Peyer's patch (tissue), 4 donors: ENCODE data around the gene NTN5. TPM values are rescaled to one million over a fixed set of nuclear protein-coding genes. Genes with fewer than 3 reads are reported as not detected.

Experiments
- DNase-seq, 3 donors: peaks; one replicate each; pipeline ENCODE4 v3.0.0-alpha.2; 2017 to 2019
- H3K27ac ChIP-seq, 4 donors: fragments of 200-600 bp; sonication (generic); one replicate each; pipeline ENCODE4 v1.5.1; 2016 to 2019
- H3K27me3 ChIP-seq, 2 donors: fragments of 200-600 bp; sonication (generic); one replicate each; pipeline ENCODE4 v1.5.1; 2019
- H3K36me3 ChIP-seq, 3 donors: fragments of 200-600 bp; sonication (generic); one replicate each; pipeline ENCODE4 v1.5.1; 2016 to 2019
- H3K4me1 ChIP-seq, 4 donors: fragments of 200-600 bp; sonication (generic); one replicate each; pipeline ENCODE4 v1.5.1; 2016 to 2019
- H3K4me3 ChIP-seq, 4 donors: fragments of 200-600 bp; sonication (generic); 1 replicate in 3 of 4; 2 replicates in 1 of 4; pipeline ENCODE4 v1.5.1; 2016 to 2019; ENCODE audit warnings: mild to moderate bottlenecking in 1 of 4
- H3K9me3 ChIP-seq, 4 donors: fragments of 200-600 bp; sonication (generic); one replicate each; pipeline ENCODE4 v1.5.1; 2016 to 2019; ENCODE audit warnings: mild to moderate bottlenecking in 1 of 4
- POLR2A ChIP-seq, 2 donors: fragments of 450-650 bp; IDR thresholded peaks; one replicate each; pipeline ENCODE4 v1.5.1; 2017; ENCODE audit warnings: antibody characterized with exemption in 2 of 2, mild to moderate bottlenecking in 2 of 2, moderate library complexity in 2 of 2
- total RNA-seq, 4 donors: library from RNA; depleted of rRNA; stranded (reverse); fragments of >200 nt; gene quantifications; one replicate each; pipeline ENCODE4 v1.1.0, GENCODE V29; 2016
- TF ChIP-seq, protein P1 (sequence below), 6 experiments: fragments of 450-650 bp in 4 of 6; fragments of 200-600 bp in 2 of 6; sonication (generic) in 1 of 6; IDR thresholded peaks; one replicate each; pipeline ENCODE4 v1.5.1; 2017 to 2019; ENCODE audit warnings: antibody characterized with exemption in 6 of 6, mild to moderate bottlenecking in 3 of 6, moderate library complexity in 1 of 6

The NTN5 gene
- total RNA-seq, 4 donors from 2014 or later: 6.8 TPM; not detected in 3

DNA sequence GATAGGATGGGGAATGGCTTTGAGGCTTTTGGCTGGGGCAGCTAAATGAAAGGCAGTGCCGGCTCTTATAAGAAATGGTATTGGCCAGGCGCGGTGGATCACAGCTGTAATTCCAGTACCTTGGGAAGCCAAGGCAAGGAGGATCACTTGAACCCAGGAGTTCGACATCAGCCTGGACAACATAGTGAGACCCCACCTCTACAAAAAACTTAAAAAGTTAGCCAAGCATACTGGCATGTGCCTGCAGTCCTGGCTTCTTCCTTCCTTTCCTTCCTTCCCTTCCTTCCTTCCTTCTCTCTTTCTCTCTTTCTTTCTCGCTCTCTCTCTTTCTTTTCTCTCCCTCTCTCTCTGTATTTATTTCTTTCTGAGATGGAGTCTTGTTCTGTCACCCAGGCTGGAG lies 30.0 kb downstream of the NTN5 start:
- Histone ChIP-seq H3K9me3 (no peaks in the 10 kb centered on the region), H3K4me1 (peaks cover 0 to 36% (median 1%) of the 10 kb centered on the region in 4 donors), H3K27ac (no peak overlapping the region), H3K27me3 (no peaks in the 10 kb centered on the region), H3K36me3 (no peaks in the 10 kb centered on the region), H3K4me3 (no peak overlapping the region)
- no peak for DNase-seq
- TF ChIP-seq POLR2A (IDR thresholded peaks at IDR 0.05): no peak
- TF ChIP-seq, protein P1, sequence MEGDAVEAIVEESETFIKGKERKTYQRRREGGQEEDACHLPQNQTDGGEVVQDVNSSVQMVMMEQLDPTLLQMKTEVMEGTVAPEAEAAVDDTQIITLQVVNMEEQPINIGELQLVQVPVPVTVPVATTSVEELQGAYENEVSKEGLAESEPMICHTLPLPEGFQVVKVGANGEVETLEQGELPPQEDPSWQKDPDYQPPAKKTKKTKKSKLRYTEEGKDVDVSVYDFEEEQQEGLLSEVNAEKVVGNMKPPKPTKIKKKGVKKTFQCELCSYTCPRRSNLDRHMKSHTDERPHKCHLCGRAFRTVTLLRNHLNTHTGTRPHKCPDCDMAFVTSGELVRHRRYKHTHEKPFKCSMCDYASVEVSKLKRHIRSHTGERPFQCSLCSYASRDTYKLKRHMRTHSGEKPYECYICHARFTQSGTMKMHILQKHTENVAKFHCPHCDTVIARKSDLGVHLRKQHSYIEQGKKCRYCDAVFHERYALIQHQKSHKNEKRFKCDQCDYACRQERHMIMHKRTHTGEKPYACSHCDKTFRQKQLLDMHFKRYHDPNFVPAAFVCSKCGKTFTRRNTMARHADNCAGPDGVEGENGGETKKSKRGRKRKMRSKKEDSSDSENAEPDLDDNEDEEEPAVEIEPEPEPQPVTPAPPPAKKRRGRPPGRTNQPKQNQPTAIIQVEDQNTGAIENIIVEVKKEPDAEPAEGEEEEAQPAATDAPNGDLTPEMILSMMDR (IDR thresholded peaks at IDR 0.05): no peak

DNA sequence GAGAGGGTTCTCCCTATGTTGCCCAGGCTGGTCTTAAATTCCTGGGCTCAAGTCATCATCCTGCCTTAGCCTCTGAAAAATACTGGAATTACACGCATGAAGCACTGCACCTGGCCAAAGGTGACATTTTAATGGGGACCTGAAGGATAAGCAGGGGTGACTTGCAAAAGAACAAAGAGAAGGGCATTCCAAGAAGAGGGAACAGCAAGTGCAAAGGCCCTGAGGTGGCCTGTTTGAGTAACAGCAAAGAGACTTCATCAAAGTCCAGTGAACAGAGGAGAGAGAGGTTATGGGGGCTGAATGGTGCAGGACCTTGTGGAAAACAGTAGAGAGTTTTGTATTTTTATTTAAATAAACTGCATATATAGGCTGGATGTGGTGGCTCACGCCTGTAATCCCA lies 31.0 kb downstream of the NTN5 start:
- Histone ChIP-seq H3K27ac (no peak overlapping the region), H3K27me3 (no peaks in the 10 kb centered on the region), H3K9me3 (no peaks in the 10 kb centered on the region), H3K4me3 (no peak overlapping the region), H3K36me3 (no peaks in the 10 kb centered on the region), H3K4me1 (peaks cover 0 to 36% (median 1%) of the 10 kb centered on the region in 4 donors)
- no peak for TF ChIP-seq POLR2A (IDR thresholded peaks at IDR 0.05)
- DNase-seq: no peak

DNA sequence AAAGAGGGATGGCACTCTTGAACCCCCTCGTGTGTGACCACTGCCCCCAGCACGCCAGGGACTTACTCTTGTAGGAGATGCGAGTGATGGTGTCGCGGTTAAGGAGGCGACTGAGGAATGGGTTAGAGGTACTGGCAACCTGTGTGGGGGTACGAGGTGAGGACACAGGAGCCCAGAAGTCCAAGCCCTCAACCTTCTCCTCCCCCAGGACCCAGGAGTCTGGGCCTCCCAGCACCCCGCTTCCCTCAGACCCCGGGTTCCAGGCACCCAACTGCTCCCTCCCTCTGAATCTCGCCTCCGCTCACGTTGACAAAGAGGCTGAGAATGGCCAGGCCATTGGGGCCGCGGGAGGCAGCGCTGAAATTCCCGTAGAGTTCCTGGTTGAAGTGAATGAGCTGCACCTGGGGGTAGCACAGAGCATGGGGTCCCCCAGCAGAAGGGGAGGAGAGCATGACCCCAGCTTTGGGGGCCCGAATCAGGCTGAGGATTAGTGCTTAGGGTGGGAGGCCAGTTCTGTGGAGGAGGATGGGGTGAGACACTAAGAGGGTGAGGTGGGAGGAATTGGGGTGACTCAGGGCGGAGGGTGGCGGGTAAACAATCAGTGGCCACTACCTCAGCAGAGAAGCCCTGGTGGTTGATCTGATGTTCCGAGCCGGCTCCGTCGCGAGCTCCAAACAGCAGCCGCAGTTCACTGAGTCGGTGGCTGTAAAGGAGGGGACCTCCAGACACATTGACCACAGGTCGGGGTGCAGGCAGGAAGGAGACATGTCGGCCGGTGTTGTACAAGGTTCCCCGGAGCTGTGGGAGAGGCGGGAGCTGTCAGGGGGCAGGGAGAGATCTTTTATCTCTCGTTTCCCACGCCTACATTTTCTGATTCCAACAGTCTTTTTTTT lies 33.1 kb downstream of the NTN5 start:
- no peak for TF ChIP-seq POLR2A (IDR thresholded peaks at IDR 0.05)
- TF ChIP-seq, protein P1 (IDR thresholded peaks at IDR 0.05): no peak
- H3K4me1 ChIP-seq: peaks cover 0 to 25% (median 6%) of the 10 kb centered on the region in 4 donors
- DNase-seq: peak in 2 of 3 donors; percentile 54 to 64
- H3K36me3 ChIP-seq: no peaks in the 10 kb centered on the region
- H3K9me3 ChIP-seq: no peaks in the 10 kb centered on the region
- H3K27me3 ChIP-seq: no peaks in the 10 kb centered on the region
- H3K4me3 ChIP-seq: peak overlapping the region in 2 of 4 donors; percentile 6 to 19
- H3K27ac ChIP-seq: peak overlapping the region in 3 of 4 donors; percentile 28 to 98 (median 96)

DNA sequence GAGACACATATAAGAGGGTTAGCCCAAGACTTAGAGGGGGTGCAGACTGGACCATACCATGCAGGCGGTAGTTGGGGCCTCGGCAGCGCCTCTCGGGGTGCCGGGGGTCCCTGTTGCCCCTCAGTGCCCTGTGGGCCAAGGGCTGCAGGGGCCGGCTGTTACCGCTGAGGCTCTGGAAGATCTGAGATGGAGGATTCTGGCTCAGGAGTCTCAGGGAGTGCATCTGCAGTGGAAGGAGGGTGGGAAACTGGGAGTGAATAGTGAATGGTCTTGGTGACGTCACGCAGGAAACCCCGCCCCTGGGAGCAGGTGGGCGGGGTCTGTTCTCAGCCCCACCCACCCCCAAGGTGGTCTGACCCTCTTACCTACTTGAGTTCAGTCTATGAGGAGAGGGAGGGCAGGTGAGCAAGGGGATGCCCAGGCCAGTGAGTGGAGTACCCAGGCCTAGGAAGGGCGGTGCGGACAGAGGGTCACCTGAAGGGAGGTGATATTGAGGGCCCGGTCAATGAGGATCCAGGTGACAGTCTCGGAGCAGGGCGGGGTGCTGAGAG lies 33.9 kb downstream of the NTN5 start:
- no peak for TF ChIP-seq POLR2A (IDR thresholded peaks at IDR 0.05)
- TF ChIP-seq, protein P1 (IDR thresholded peaks at IDR 0.05): no peak
- H3K27ac ChIP-seq: peak overlapping the region; percentile 96 to 98 (median 96)
- H3K4me3 ChIP-seq: peak overlapping the region in 3 of 4 donors; percentile 70 to 91 (median 77)
- peaks cover 2 to 26% (median 11%) of the 10 kb centered on the region in 4 donors for H3K4me1 ChIP-seq
- DNase-seq: no peak
- H3K36me3 ChIP-seq: no peaks in the 10 kb centered on the region
- no peaks in the 10 kb centered on the region for H3K27me3 ChIP-seq
- no peaks in the 10 kb centered on the region for H3K9me3 ChIP-seq

DNA sequence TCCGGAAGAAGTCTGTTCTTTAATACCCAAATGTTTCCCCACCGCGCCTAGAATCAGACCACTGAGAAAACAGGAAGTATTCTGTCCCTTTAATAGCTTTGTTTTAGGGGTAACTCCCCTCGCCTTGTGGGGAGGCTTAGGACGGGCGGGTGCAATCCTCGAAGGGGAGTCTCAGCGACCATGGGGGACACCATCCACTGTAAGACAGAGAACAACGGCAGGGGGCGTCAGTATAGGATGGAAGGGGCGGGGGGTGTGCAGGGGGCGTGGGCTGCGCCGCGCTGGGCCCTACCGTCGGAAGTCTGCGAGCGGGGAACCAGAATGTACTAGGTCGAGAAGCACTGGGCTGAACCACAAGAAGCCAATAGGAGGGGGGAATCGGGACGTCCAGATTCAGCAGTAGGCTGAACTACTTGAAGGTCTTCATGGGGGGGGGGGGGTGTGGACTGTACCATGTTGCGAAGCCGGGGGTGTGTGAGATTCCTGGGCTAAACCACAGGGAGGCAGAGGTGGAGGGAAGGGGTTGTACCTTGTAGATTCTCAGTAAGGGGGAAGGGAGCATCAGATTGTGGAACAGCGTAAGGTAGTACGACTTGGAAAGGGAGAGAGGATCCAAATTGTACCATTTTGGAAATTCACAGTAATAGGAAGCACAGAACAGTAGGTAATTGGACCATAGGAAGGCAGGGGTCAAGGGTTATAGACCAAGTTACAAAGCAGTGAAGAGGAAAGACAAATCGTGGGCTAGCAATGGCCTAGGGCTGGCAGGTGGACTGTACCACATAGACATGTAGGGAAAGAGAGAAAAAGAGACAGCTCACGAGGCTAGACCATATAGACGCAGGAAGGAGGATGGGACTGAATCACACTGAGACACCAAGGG lies 34.6 kb downstream of the NTN5 start:
- TF ChIP-seq, protein P1 (IDR thresholded peaks at IDR 0.05): no peak
- peak; percentile 52 to 70 for TF ChIP-seq POLR2A (IDR thresholded peaks at IDR 0.05)
- Histone ChIP-seq H3K4me3 (peak overlapping the region; percentile 70 to 91 (median 78)), H3K9me3 (no peaks in the 10 kb centered on the region), H3K27me3 (no peaks in the 10 kb centered on the region), H3K4me1 (peaks cover 6 to 33% (median 14%) of the 10 kb centered on the region in 4 donors), H3K27ac (peak overlapping the region; percentile 96 to 98 (median 96)), H3K36me3 (no peaks in the 10 kb centered on the region)
- DNase-seq: peak; percentile 78 to 94 (median 86)
